CD14-positive monocyte (primary cell): ENCODE results near the gene CNOT6. TPM values are rescaled to one million over a fixed set of nuclear protein-coding genes. Genes with fewer than 3 reads are reported as not detected.

Source experiments
- DNase-seq, 3 donors: peaks; one replicate each; pipeline ENCODE4 v3.0.0-alpha.2; 2011 to 2022
- H2AFZ ChIP-seq: 2 replicates; pipeline ENCODE4 v1.6.0; 2012; ENCODE audit warnings: mild to moderate bottlenecking, low read depth, low read length, inconsistent platforms; ENCODE audit not compliant: insufficient read depth, poor library complexity, severe bottlenecking
- H3K27ac ChIP-seq, 2 donors: 1 replicate in 1 of 2; 2 replicates in 1 of 2; pipeline ENCODE4 v1.5.1; 2012 to 2013; ENCODE audit warnings: low read length in 2 of 2, control low read depth in 1 of 2, inconsistent platforms in 1 of 2, low read depth in 1 of 2, mild to moderate bottlenecking in 1 of 2
- H3K27me3 ChIP-seq, 2 donors: one replicate each; pipeline versions ENCODE4 v1.6.0 to v1.6.1; 2011 to 2013; ENCODE audit warnings: low read length in 2 of 2; ENCODE audit not compliant: control insufficient read depth in 2 of 2, insufficient read depth in 2 of 2
- H3K36me3 ChIP-seq, 2 donors: replicated peaks in 1 of 2; 1 replicate in 1 of 2; 2 replicates in 1 of 2; pipeline versions ENCODE4 v1.5.1 to v1.6.1; 2012 to 2013; ENCODE audit warnings: low read length in 2 of 2, control low read depth in 1 of 2, inconsistent platforms in 1 of 2, mild to moderate bottlenecking in 1 of 2; ENCODE audit not compliant: insufficient read depth in 2 of 2, control insufficient read depth in 1 of 2
- H3K4me1 ChIP-seq, 2 donors: 1 replicate in 1 of 2; 2 replicates in 1 of 2; pipeline versions ENCODE4 v1.5.1 to v1.6.1; 2012 to 2013; ENCODE audit warnings: low read length in 2 of 2, control low read depth in 1 of 2, inconsistent platforms in 1 of 2, mild to moderate bottlenecking in 1 of 2, moderate library complexity in 1 of 2; ENCODE audit not compliant: insufficient read depth in 2 of 2, control insufficient read depth in 1 of 2
- H3K4me2 ChIP-seq: replicated peaks from 2 replicates; pipeline ENCODE3; 2012; ENCODE audit warnings: low read length, moderate library complexity, mild to moderate bottlenecking; ENCODE audit not compliant: poor library complexity, severe bottlenecking; ENCODE audit errors: extremely low read depth
- H3K4me3 ChIP-seq, 3 experiments: fragments of 200-600 bp in 1 of 3; sonication (generic) in 1 of 3; replicated peaks in 1 of 3; 1 replicate in 2 of 3; 2 replicates in 1 of 3; pipeline ENCODE4 v1.5.1; 2011 to 2013; ENCODE audit warnings: low read length in 3 of 3, mild to moderate bottlenecking in 3 of 3, control low read depth in 2 of 3, low read depth in 2 of 3, inconsistent platforms in 1 of 3, moderate library complexity in 1 of 3
- H3K79me2 ChIP-seq: 2 replicates; pipeline ENCODE4 v1.6.0; 2012; ENCODE audit warnings: mild to moderate bottlenecking, control low read depth, inconsistent platforms, low read length, moderate library complexity; ENCODE audit not compliant: insufficient read depth
- H3K9ac ChIP-seq: 2 replicates; pipeline ENCODE4 v1.6.0; 2017; ENCODE audit warnings: low read length, mild to moderate bottlenecking; ENCODE audit not compliant: insufficient read depth, poor library complexity, severe bottlenecking
- H3K9me3 ChIP-seq, 2 donors: replicated peaks in 1 of 2; 1 replicate in 1 of 2; 2 replicates in 1 of 2; pipeline versions ENCODE4 v1.5.1 to v1.6.1; 2012 to 2013; ENCODE audit warnings: low read length in 2 of 2, control low read depth in 1 of 2; ENCODE audit not compliant: control insufficient read depth in 1 of 2, insufficient read depth in 1 of 2
- H4K20me1 ChIP-seq: 2 replicates; pipeline ENCODE4 v1.6.0; 2012; ENCODE audit warnings: mild to moderate bottlenecking, low read length, control low read depth, moderate library complexity; ENCODE audit not compliant: insufficient read depth
- H3K27ac Mint-ChIP-seq, 7 donors: one replicate each; pipeline ENCODE4 v1.8.0; 2020; ENCODE audit warnings: mild to moderate bottlenecking in 7 of 7, mixed read lengths in 7 of 7, moderate library complexity in 6 of 7, inconsistent platforms in 2 of 7
- H3K27me3 Mint-ChIP-seq, 3 donors: one replicate each; pipeline ENCODE4 v1.8.0; 2021 to 2022; ENCODE audit warnings: low read depth in 3 of 3, mild to moderate bottlenecking in 3 of 3, mixed read lengths in 3 of 3, moderate library complexity in 3 of 3, inconsistent platforms in 1 of 3
- H3K36me3 Mint-ChIP-seq, 2 donors: one replicate each; pipeline ENCODE4 v1.8.0; 2020; ENCODE audit warnings: mixed read lengths in 2 of 2, inconsistent platforms in 1 of 2, mild to moderate bottlenecking in 1 of 2
- H3K4me1 Mint-ChIP-seq: one replicate; pipeline ENCODE4 v1.8.0; 2020; ENCODE audit warnings: mild to moderate bottlenecking, mixed read lengths
- H3K4me3 Mint-ChIP-seq, 2 donors: one replicate each; pipeline ENCODE4 v1.8.0; 2020; ENCODE audit warnings: mild to moderate bottlenecking in 2 of 2, mixed read lengths in 2 of 2, moderate library complexity in 1 of 2
- H3K9me3 Mint-ChIP-seq, 7 donors: one replicate each; pipeline ENCODE4 v1.8.0; 2020 to 2022; ENCODE audit warnings: mixed read lengths in 7 of 7, mild to moderate bottlenecking in 6 of 7, moderate library complexity in 6 of 7, inconsistent platforms in 2 of 7
- CTCF ChIP-seq: fragments of 200-600 bp; IDR thresholded peaks from one replicate; pipeline ENCODE4 v1.8.0; 2022; ENCODE audit warnings: antibody characterized with exemption, mild to moderate bottlenecking
- WGBS: methylation state at CpG from one replicate; pipeline ENCODE4 v1.1.5; 2013; ENCODE audit warnings: missing lambda C conversion rate; ENCODE audit not compliant: insufficient coverage; 5-methylcytosine and 5-hydroxymethylcytosine counted together
- intact Hi-C, 2 donors: fragments of 100-400 bp; cut with micrococcal nuclease; formaldehyde crosslinking; loops; one replicate each; pipeline versions ENCODE4 v1.15.0 to v1.15.1; 2023
- polyA plus RNA-seq, 3 donors: library from polyadenylated mRNA; depleted of rRNA in 1 of 3; unstranded in 2 of 3; stranded (reverse) in 1 of 3; fragments of 300-500 nt in 2 of 3; fragments of >200 nt in 1 of 3; fragmentation: Illumina TruSeq in 2 of 3; gene quantifications; 1 replicate in 2 of 3; 2 replicates in 1 of 3; pipeline ENCODE4 v1.2.3, GENCODE V29; 2012 to 2021

CNOT6 gene
- polyA plus RNA-seq, 3 donors: 4.8 to 9.5 (median 7.7) TPM

DNA sequence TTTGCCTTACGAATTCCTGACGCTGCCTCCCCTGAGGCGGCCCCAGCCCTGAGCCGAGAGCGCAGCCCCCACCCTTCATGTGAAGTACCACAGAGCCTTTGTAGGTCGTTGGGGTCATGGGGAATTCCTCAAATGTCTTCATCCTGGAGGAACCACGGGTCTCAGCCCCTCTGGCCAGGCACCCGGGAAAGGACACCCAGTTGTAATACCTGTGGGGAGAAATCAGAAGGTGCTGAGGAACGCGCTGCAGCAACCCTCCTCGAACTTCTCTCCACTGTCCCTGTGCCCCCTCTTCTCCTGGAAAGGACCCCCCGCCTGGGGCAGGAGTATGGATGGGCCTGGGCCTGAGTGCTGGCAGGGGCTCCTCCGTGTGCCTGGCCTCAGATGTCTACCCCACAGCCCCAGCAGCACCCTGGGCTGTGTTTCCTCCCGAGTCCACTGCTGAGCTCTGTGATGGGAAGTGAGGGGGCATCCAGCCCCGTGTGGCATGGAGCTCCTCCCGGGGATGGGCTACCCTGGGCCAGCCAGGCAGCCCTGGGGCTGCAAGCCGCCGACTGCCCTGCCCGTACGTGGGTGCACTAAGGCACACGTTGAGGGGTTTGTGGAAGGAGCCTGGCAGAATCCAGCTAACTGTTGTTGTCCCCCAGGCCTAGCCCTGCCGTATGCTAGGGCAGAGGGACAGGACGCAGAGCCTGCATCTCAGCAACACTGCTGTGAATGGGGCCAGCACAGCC, 115.8 kb downstream of the CNOT6 start:
- DNase-seq: no peak

GRCh38 chr5:180611140-180611850, 117.1 kb downstream of the CNOT6 start:
- Mint-ChIP-seq H3K4me3 (no peak overlapping the region), H3K27me3 (peaks cover 0 to 6% (median 4%) of the 10 kb centered on the region in 3 donors), H3K27ac (no peak overlapping the region), H3K9me3 (peaks cover 0 to 1% (median 0%) of the 10 kb centered on the region in 7 donors), H3K4me1 (no peaks in the 10 kb centered on the region), H3K36me3 (no peaks in the 10 kb centered on the region)
- Histone ChIP-seq H3K36me3 (no peaks in the 10 kb centered on the region), H4K20me1 (no peaks in the 10 kb centered on the region), H3K9me3 (no peaks in the 10 kb centered on the region), H3K27me3 (no peaks in the 10 kb centered on the region), H3K4me3 (no peak overlapping the region), H2AFZ (no peak overlapping the region), H3K4me1 (no peaks in the 10 kb centered on the region), H3K4me2 (no peak overlapping the region), H3K79me2 (no peaks in the 10 kb centered on the region), H3K27ac (no peak overlapping the region), H3K9ac (no peak overlapping the region)
- 89% methylated on average over 17 of the region's 30 CpGs for WGBS
- no peak for TF ChIP-seq CTCF
- no peak for DNase-seq
- intact Hi-C loops: no loop called here

More for the DNA sequence above, 115.8 kb downstream of the CNOT6 start:
- Histone ChIP-seq H3K27ac (no peak overlapping the region), H3K4me2 (no peak overlapping the region), H3K4me3 (no peak overlapping the region), H2AFZ (no peak overlapping the region), H3K9ac (no peak overlapping the region), H3K4me1 (no peaks in the 10 kb centered on the region), H3K36me3 (no peaks in the 10 kb centered on the region), H3K9me3 (no peaks in the 10 kb centered on the region), H3K79me2 (no peaks in the 10 kb centered on the region), H3K27me3 (no peaks in the 10 kb centered on the region), H4K20me1 (no peaks in the 10 kb centered on the region)
- 91% methylated on average over 14 of the region's 23 CpGs for WGBS
- Mint-ChIP-seq H3K4me1 (no peaks in the 10 kb centered on the region), H3K36me3 (no peaks in the 10 kb centered on the region), H3K27ac (no peak overlapping the region), H3K27me3 (peaks cover 0 to 5% (median 3%) of the 10 kb centered on the region in 3 donors), H3K4me3 (no peak overlapping the region), H3K9me3 (no peaks in the 10 kb centered on the region)
- intact Hi-C loops: no loop called here
- TF ChIP-seq CTCF: no peak
